Measurements from ENCODE around the gene VDR. TPM values are rescaled to one million over a fixed set of nuclear protein-coding genes. Genes with fewer than 3 reads are reported as not detected.

The VDR gene
- polyA plus RNA-seq, 1 donor from 2014 or later = not detected

- no peak overlapping the region for H2AFZ ChIP-seq (ENCODE audit: low read depth, low read length)
- no peaks in the 10 kb centered on the region for H3F3A ChIP-seq (ENCODE audit: insufficient read depth, low read length, poor library complexity, severe bottlenecking)
- no peaks in the 10 kb centered on the region for H3K9me2 ChIP-seq (ENCODE audit: insufficient read depth, low read length)
- H4K20me1 ChIP-seq (ENCODE audit: insufficient read depth) = no peaks in the 10 kb centered on the region
- no peak overlapping the region for H3K9ac ChIP-seq (ENCODE audit: low read length)
- no peaks in the 10 kb centered on the region for H3K9me3 ChIP-seq (ENCODE audit: low read length)
- H3K79me2 ChIP-seq (replicated peaks; ENCODE audit: insufficient read depth, low read length) = no peaks in the 10 kb centered on the region
- H3K27ac ChIP-seq (ENCODE audit: low read length) = no peak overlapping the region
- no peaks in the 10 kb centered on the region for H3K36me3 ChIP-seq (ENCODE audit: insufficient read depth, low read length)
- H3K27me3 ChIP-seq (ENCODE audit: insufficient read depth, low read depth, low read length) = no peaks in the 10 kb centered on the region
- no peak for TF ChIP-seq SMC3 (conservative IDR thresholded peaks at IDR 0.05; ENCODE audit: poor library complexity)
- TF ChIP-seq, protein P1, sequence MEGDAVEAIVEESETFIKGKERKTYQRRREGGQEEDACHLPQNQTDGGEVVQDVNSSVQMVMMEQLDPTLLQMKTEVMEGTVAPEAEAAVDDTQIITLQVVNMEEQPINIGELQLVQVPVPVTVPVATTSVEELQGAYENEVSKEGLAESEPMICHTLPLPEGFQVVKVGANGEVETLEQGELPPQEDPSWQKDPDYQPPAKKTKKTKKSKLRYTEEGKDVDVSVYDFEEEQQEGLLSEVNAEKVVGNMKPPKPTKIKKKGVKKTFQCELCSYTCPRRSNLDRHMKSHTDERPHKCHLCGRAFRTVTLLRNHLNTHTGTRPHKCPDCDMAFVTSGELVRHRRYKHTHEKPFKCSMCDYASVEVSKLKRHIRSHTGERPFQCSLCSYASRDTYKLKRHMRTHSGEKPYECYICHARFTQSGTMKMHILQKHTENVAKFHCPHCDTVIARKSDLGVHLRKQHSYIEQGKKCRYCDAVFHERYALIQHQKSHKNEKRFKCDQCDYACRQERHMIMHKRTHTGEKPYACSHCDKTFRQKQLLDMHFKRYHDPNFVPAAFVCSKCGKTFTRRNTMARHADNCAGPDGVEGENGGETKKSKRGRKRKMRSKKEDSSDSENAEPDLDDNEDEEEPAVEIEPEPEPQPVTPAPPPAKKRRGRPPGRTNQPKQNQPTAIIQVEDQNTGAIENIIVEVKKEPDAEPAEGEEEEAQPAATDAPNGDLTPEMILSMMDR (IDR thresholded peaks at IDR 0.05; ENCODE audit: poor library complexity, severe bottlenecking) = no peak
- no peak for TF ChIP-seq POLR2AphosphoS5 (IDR thresholded peaks at IDR 0.05)
- TF ChIP-seq EP300 (conservative IDR thresholded peaks at IDR 0.05; ENCODE audit: poor library complexity, severe bottlenecking) = no peak
- no peak for TF ChIP-seq REST (IDR thresholded peaks at IDR 0.05; ENCODE audit: borderline replicate concordance)
- TF ChIP-seq EZH2 (IDR thresholded peaks at IDR 0.05; ENCODE audit: borderline replicate concordance, insufficient read depth, low read length, poor library complexity, severe bottlenecking) = no peak
- no peak for TF ChIP-seq RAD21 (conservative IDR thresholded peaks at IDR 0.05)
- TF ChIP-seq MXI1 (conservative IDR thresholded peaks at IDR 0.05; ENCODE audit: poor library complexity, severe bottlenecking) = no peak
- H3K4me2 ChIP-seq (ENCODE audit: low read length) = no peak overlapping the region
- no peak overlapping the region for H3K4me3 ChIP-seq (ENCODE audit: low read length)
Observed at GRCh38 chr12:47940773-47941474, 36.1 kb upstream of the VDR start.

DNA sequence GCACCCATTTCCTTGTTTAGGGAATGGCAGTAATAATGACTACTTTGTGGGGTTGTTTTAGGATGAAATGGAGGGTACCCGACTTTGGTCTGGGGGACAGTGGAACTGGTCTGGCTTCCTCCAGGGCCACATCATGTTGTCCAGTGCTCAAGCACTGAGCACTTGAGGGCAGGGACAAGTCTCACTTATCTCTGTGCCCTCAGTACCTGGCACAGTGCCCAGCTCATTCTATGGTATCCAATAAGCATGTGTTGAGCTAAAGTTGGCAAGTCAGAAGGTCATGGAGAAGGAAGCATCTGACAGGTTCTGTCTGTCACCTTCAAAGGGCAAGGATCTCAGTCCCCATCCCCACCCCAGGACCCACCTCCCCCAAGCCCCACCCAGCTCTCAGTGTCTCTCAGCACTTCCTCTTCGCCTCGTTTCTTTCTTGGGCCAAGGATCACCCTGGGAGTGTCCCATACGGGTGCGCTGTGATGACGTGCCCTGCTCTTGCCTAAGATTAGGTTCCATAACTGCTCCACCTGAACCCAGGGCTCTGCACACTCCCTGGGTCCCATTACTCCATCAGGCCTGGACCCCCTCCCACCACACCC is 34.3 kb upstream of the VDR start:
- Histone ChIP-seq H3K4me2 (ENCODE audit: low read length) (no peak overlapping the region), H3K9me2 (ENCODE audit: insufficient read depth, low read length) (no peaks in the 10 kb centered on the region), H4K20me1 (ENCODE audit: insufficient read depth) (no peaks in the 10 kb centered on the region), H3K9me3 (ENCODE audit: low read length) (no peaks in the 10 kb centered on the region), H3F3A (ENCODE audit: insufficient read depth, low read length, poor library complexity, severe bottlenecking) (no peaks in the 10 kb centered on the region), H3K27me3 (ENCODE audit: insufficient read depth, low read depth, low read length) (no peaks in the 10 kb centered on the region), H3K27ac (ENCODE audit: low read length) (no peak overlapping the region), H3K4me3 (ENCODE audit: low read length) (no peak overlapping the region), H3K9ac (ENCODE audit: low read length) (no peak overlapping the region), H3K79me2 (replicated peaks; ENCODE audit: insufficient read depth, low read length) (no peaks in the 10 kb centered on the region), H2AFZ (ENCODE audit: low read depth, low read length) (no peak overlapping the region), H3K36me3 (ENCODE audit: insufficient read depth, low read length) (no peaks in the 10 kb centered on the region)
- TF ChIP-seq MXI1 (conservative IDR thresholded peaks at IDR 0.05; ENCODE audit: poor library complexity, severe bottlenecking) (no peak), REST (IDR thresholded peaks at IDR 0.05; ENCODE audit: borderline replicate concordance) (no peak), SMC3 (conservative IDR thresholded peaks at IDR 0.05; ENCODE audit: poor library complexity) (no peak), EZH2 (IDR thresholded peaks at IDR 0.05; ENCODE audit: borderline replicate concordance, insufficient read depth, low read length, poor library complexity, severe bottlenecking) (no peak)
